Dendritic cell treated with granulocyte-macrophage colony-stimulating factor and Interleukin-4, amounts not matched to agents 40 ng/mL and 50 ng/mL, for 4 days (primary cell): Measurements from ENCODE around the gene PRR30.

Experiments used
- H3K27ac Mint-ChIP-seq: one replicate; pipeline ENCODE4 v1.8.0; 2022; ENCODE audit warnings: mild to moderate bottlenecking, mixed read lengths
- H3K27me3 Mint-ChIP-seq: one replicate; pipeline ENCODE4 v1.8.0; 2022; ENCODE audit warnings: mild to moderate bottlenecking, mixed read lengths
- H3K36me3 Mint-ChIP-seq: one replicate; pipeline ENCODE4 v1.8.0; 2022; ENCODE audit warnings: low read depth, mixed read lengths
- H3K4me1 Mint-ChIP-seq: one replicate; pipeline ENCODE4 v1.8.0; 2022; ENCODE audit warnings: low read depth, mixed read lengths
- H3K4me3 Mint-ChIP-seq: one replicate; pipeline ENCODE4 v1.8.0; 2022; ENCODE audit warnings: mild to moderate bottlenecking, moderate library complexity, mixed read lengths
- H3K9me3 Mint-ChIP-seq: one replicate; pipeline ENCODE4 v1.8.0; 2022; ENCODE audit warnings: mixed read lengths
- intact Hi-C: fragments of 100-400 bp; cut with micrococcal nuclease; formaldehyde crosslinking; loops from one replicate; pipeline ENCODE4 v1.15.0; 2022

PRR30 gene

GRCh38 chr2:27147935-27148334 lies 8.7 kb upstream of the PRR30 start:
- Mint-ChIP-seq H3K4me1 (peaks cover 6% of the 10 kb centered on the region), H3K9me3 (no peaks in the 10 kb centered on the region), H3K36me3 (no peaks in the 10 kb centered on the region), H3K27ac (no peak overlapping the region), H3K27me3 (peaks cover 12% of the 10 kb centered on the region), H3K4me3 (no peak overlapping the region)
- intact Hi-C loops: no loop called here

- H3K27ac Mint-ChIP-seq: no peak overlapping the region
- no peak overlapping the region for H3K4me3 Mint-ChIP-seq
- no peaks in the 10 kb centered on the region for H3K36me3 Mint-ChIP-seq
- no peaks in the 10 kb centered on the region for H3K4me1 Mint-ChIP-seq
- H3K9me3 Mint-ChIP-seq: no peaks in the 10 kb centered on the region
- intact Hi-C loops: no loop called here
- H3K27me3 Mint-ChIP-seq: peaks cover 12% of the 10 kb centered on the region
Observed at GRCh38 chr2:27145682-27146081, 6.5 kb upstream of the PRR30 start.

DNA sequence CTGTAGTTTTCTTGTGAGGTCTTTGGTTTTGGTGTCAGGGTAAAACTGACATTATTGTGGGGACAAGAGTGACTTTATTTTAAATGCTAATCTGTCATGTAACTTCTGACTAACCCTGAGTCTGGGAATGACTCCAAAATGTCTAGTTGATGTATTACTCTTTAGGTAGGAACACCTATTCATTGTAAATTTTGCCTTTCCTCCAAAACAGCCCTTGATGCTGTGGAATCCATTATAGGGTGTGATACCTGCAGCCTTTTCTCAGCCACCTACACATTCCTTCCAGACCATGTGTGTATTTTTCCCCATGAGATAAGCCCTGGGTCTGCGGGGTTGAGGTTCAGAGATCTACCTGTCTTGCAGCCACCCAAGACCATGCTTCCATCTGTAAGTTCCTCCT lies 4.1 kb upstream of the PRR30 start:
- Mint-ChIP-seq H3K4me3 (no peak overlapping the region), H3K36me3 (no peaks in the 10 kb centered on the region), H3K27ac (no peak overlapping the region), H3K9me3 (no peaks in the 10 kb centered on the region), H3K4me1 (no peaks in the 10 kb centered on the region), H3K27me3 (peaks cover 16% of the 10 kb centered on the region)
- intact Hi-C loops: no loop called here

DNA sequence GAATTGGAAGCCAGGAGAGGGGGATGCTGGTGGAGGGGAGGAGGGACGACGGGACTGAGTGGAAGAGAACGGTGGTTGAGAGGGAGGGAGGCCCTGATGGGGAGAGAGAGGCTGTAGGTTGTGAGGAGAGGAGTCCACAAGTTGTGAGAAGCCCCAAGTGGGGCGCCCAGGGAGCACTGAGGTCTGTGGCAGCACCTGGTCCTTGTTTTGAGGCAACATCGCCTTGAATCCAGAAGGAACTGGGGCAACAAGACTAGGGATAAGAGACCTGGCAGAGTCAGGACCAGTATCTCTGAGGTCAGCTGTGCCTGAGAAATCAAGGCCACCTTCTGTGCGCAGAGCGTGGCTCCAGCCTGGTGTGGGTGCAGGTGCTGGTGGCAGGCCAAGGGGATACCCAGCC lies 1.1 kb downstream of the PRR30 start:
- Mint-ChIP-seq H3K9me3 (no peaks in the 10 kb centered on the region), H3K36me3 (peaks cover 14% of the 10 kb centered on the region), H3K27me3 (peaks cover 5% of the 10 kb centered on the region), H3K27ac (no peak overlapping the region), H3K4me1 (peaks cover 12% of the 10 kb centered on the region), H3K4me3 (no peak overlapping the region)
- intact Hi-C loops: no loop called here

GRCh38 chr2:27137322-27137935 lies 1.8 kb downstream of the PRR30 start:
- intact Hi-C loops: no loop called here
- H3K4me3 Mint-ChIP-seq: no peak overlapping the region
- peaks cover 21% of the 10 kb centered on the region for H3K36me3 Mint-ChIP-seq
- H3K27ac Mint-ChIP-seq: no peak overlapping the region
- H3K27me3 Mint-ChIP-seq: peaks cover 5% of the 10 kb centered on the region
- H3K4me1 Mint-ChIP-seq: peaks cover 19% of the 10 kb centered on the region
- H3K9me3 Mint-ChIP-seq: no peaks in the 10 kb centered on the region

DNA sequence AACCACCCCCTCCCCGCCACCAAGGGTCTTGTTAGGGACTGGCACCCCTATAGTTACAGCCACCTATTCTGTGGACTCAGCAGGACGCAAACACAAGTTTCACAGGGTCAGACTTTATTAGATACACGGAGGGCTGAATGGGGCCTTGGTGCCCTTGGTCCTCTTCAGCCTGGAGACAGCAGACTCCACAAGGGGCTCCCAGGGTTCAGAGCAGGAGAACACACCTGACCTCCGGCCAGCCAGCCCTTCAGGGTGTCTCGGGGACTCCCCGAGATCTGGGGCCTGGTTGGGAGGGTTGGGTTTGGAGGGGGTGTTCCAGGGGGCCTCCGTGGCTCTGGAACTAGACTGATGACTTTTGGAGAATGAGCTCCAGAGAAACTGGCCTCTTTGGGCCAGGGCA lies 2.5 kb downstream of the PRR30 start:
- Mint-ChIP-seq H3K9me3 (no peaks in the 10 kb centered on the region), H3K27ac (no peak overlapping the region), H3K4me3 (no peak overlapping the region), H3K4me1 (peaks cover 20% of the 10 kb centered on the region), H3K36me3 (peaks cover 27% of the 10 kb centered on the region), H3K27me3 (peaks cover 5% of the 10 kb centered on the region)
- intact Hi-C loops: no loop called here

DNA sequence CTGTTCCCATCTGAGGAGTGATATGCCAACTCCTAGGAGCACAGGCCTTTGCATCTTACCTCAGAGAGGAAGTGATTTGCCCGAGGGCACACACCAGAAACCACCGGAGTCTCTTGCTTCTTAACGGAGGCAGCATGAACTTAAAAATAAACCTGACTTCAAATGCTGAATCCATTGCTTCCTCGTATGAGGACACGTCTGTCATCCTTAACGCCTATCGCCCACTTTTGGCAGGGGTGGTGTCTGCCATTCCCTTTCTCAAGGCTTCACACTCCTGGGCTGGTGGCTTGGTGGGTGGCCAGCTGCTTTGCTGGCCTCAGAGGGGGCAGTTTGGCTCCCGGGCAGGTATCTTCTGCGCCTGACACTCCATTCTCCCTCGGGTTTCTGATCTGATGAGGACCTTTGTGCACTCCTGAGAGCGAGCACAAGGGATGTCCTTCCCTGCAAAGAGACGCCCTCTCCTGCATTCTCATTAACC lies 3.7 kb downstream of the PRR30 start:
- Mint-ChIP-seq H3K4me3 (peak overlapping the region; percentile 95), H3K9me3 (no peaks in the 10 kb centered on the region), H3K4me1 (peaks cover 20% of the 10 kb centered on the region), H3K36me3 (peaks cover 40% of the 10 kb centered on the region), H3K27ac (peak overlapping the region; percentile 93), H3K27me3 (peaks cover 5% of the 10 kb centered on the region)
- intact Hi-C loops: loop anchor here (2.0 kb wide), 1 partner anchor 73 kb away; no protein-coding TSS in a partner anchor

- H3K9me3 Mint-ChIP-seq: no peaks in the 10 kb centered on the region
- intact Hi-C loops: loop anchor here (1.0 to 2.0 kb wide), 2 partner anchors 12 to 74 kb away; partner anchors contain the start of gene ABHD1
- peaks cover 20% of the 10 kb centered on the region for H3K4me1 Mint-ChIP-seq
- peaks cover 5% of the 10 kb centered on the region for H3K27me3 Mint-ChIP-seq
- peak overlapping the region; percentile 95 for H3K4me3 Mint-ChIP-seq
- H3K27ac Mint-ChIP-seq: peak overlapping the region; percentile 93
- H3K36me3 Mint-ChIP-seq: peaks cover 46% of the 10 kb centered on the region
Observed at GRCh38 chr2:27134781-27135477, 4.3 kb downstream of the PRR30 start.

- H3K27ac Mint-ChIP-seq: peak within 1 kb of the TSS; percentile 93
- peaks cover 2% of the 10 kb centered on the region for H3K27me3 Mint-ChIP-seq
- H3K4me3 Mint-ChIP-seq: peak within 1 kb of the TSS; percentile 95
- peaks cover 54% of the 10 kb centered on the region for H3K36me3 Mint-ChIP-seq
- H3K9me3 Mint-ChIP-seq: no peaks in the 10 kb centered on the region
- intact Hi-C loops: loop anchor here (1.0 to 2.0 kb wide), 2 partner anchors 11 to 75 kb away; partner anchors contain the start of gene ABHD1
- H3K4me1 Mint-ChIP-seq: peaks cover 20% of the 10 kb centered on the region
Observed at GRCh38 chr2:27133905-27134780, 5.1 kb downstream of the PRR30 start, which contains the start of gene PREB. TSS of gene PREB (minus strand) at chr2:27134636. CDS start at chr2:27134421, 215 bp downstream.

GRCh38 chr2:27133195-27133875 lies 5.9 kb downstream of the PRR30 start:
- Mint-ChIP-seq H3K9me3 (no peaks in the 10 kb centered on the region), H3K4me1 (peaks cover 20% of the 10 kb centered on the region), H3K36me3 (peaks cover 56% of the 10 kb centered on the region), H3K27me3 (no peaks in the 10 kb centered on the region), H3K4me3 (peak overlapping the region; percentile 95), H3K27ac (peak overlapping the region; percentile 93)
- intact Hi-C loops: no loop called here

DNA sequence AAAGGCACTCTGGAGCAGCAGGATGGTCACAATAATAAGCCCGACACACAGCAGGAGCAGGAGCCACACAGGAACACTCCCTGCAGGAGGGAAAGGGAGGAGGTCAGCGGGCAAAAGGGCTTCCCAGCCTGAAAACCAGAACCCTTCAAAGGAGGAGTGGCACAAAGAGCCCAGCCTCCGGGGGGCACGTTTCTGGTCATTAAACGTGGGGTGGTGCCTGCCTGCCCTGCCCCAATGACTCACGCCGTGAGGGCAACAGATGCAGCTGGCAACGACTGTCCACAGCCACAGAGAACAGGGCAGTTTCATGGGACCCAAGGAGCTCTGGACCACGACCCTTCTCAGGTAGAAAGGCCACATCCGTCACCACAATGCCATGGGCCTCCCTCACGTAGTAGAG lies 7.8 kb downstream of the PRR30 start:
- no peaks in the 10 kb centered on the region for H3K27me3 Mint-ChIP-seq
- intact Hi-C loops: no loop called here
- no peak overlapping the region for H3K27ac Mint-ChIP-seq

DNA sequence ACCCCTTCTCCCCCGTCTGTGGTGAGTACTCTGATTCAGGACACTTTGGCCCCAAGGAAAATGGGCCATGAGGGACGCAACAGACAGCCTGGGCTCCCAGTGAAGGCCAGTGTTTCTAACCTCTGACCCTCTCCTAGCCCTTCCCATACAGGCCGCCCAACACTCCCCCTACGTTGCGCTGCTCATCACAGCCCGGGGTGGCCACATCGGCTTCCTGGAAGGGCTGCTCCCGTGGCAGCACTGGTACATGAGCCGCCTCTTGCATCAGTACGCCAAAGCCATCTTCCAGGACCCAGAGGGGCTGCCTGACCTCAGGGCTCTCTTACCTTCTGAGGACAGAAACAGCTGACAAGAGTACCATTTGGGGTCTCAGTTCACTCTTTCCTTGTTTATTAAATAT lies 8.8 kb downstream of the PRR30 start:
- Mint-ChIP-seq H3K27me3 (no peaks in the 10 kb centered on the region), H3K4me1 (peaks cover 18% of the 10 kb centered on the region), H3K36me3 (peaks cover 56% of the 10 kb centered on the region), H3K4me3 (no peak overlapping the region), H3K27ac (no peak overlapping the region), H3K9me3 (no peaks in the 10 kb centered on the region)
- intact Hi-C loops: no loop called here

More for the DNA sequence above, 7.8 kb downstream of the PRR30 start:
- Mint-ChIP-seq H3K36me3 (peaks cover 56% of the 10 kb centered on the region), H3K4me1 (peaks cover 20% of the 10 kb centered on the region), H3K9me3 (no peaks in the 10 kb centered on the region), H3K4me3 (no peak overlapping the region)
